ENCODE data around the gene SKI.
"Not testable (repeated sequence)": the region's sequence is repeated elsewhere in the genome, so short reads cannot be mapped to it uniquely, and the experiment has no call there.

The SKI gene

DNA sequence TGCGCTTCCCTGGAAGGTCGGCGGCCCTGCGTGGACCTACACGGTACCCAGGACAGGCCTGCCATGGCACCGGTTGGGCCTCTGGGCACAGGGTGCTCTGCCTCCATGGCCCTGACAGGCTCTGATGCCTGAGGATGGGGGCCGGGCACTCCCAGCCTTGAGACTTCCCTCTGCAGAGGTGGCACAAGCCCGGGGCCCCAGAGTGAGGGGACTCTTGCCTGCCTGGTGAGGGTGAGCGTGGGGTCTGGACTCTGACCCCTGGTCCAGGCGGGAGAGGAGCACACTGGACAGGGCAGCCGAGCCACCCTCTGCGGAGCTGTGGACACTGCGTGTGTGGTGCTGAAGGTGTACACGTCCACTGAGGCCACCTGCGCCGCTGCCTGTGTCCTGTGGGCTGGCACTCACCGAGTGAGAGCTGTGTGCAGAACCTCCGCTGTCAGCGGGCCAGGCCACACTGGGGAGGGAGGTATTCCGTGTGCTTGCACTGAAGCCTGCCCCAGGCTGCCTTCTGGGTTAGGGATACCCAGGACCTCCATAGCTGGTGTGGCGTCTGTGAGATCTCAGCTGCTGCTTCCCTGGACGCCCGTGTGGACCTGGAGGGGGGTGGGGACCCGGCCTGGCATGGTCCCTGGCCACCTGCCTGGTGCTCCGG lies 10.4 kb downstream of the SKI start:
- no peak overlapping the region for H3K4me3 Mint-ChIP-seq
- no peak overlapping the region for H3K27ac Mint-ChIP-seq
- H3K4me1 Mint-ChIP-seq, result peaks cover 78% of the 10 kb centered on the region
- DNase-seq (ENCODE audit: low spot score in 2 of 2) (no peak), ATAC-seq (no peak)
- H3K36me3 Mint-ChIP-seq, result peaks cover 26% of the 10 kb centered on the region
- no peaks in the 10 kb centered on the region for H3K9me3 Mint-ChIP-seq

DNA sequence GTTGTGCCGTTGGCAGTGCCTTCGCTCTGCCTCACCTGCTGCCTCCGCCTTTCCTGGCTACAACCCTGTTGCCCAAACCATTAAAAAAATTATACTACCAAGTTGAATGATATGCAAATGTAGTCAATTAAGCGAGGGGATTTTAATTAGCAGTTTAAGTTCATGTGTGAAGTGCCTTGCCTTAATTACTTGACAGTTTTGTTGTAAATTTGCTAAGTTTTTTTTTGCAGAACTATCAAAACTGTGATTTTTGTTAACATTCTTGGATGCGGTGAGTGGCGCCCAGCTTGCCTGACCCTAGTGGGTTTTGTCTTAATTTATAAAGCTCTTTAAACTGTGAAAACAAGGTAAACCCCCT lies 10.9 kb downstream of the SKI start:
- Mint-ChIP-seq H3K36me3 (peaks cover 23% of the 10 kb centered on the region), H3K9me3 (no peaks in the 10 kb centered on the region), H3K4me1 (peaks cover 77% of the 10 kb centered on the region), H3K4me3 (no peak overlapping the region), H3K27ac (peak overlapping the region; percentile 74)
- DNase-seq (ENCODE audit: low spot score in 2 of 2) (no peak), ATAC-seq (no peak)

DNA sequence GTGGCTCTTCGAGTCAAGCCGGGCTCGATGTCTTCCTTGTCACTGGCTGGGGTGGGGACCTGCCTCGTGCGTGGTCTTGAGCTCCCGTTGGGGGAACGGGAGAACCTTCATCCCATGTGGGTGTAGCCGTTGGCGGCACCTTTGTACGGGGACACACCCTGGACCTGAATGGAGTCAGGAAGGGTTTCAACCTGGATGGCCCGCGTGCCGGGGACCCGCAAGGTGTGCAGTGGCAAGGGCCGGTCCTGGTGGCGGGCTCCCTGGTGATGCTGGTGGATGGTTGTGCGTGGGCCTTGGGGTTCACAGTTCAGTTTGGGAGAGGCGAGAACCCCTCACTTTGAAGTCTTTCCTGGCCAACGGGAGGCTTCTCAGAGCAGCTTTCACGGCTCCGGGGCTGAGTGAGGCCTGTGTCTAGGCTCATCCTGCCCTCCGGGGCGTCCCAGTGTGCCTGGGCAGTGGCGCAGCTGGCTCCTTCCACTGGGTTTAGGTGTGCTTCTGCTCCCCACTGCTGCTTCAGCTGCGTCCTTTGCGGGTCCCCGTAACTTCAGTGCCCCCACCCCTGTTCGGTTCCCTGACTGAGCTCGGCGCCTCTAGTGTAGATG lies 11.4 kb downstream of the SKI start:
- DNase-seq (ENCODE audit: low spot score in 2 of 2), result no peak
- Mint-ChIP-seq H3K4me1 (peaks cover 72% of the 10 kb centered on the region), H3K36me3 (peaks cover 23% of the 10 kb centered on the region)

DNA sequence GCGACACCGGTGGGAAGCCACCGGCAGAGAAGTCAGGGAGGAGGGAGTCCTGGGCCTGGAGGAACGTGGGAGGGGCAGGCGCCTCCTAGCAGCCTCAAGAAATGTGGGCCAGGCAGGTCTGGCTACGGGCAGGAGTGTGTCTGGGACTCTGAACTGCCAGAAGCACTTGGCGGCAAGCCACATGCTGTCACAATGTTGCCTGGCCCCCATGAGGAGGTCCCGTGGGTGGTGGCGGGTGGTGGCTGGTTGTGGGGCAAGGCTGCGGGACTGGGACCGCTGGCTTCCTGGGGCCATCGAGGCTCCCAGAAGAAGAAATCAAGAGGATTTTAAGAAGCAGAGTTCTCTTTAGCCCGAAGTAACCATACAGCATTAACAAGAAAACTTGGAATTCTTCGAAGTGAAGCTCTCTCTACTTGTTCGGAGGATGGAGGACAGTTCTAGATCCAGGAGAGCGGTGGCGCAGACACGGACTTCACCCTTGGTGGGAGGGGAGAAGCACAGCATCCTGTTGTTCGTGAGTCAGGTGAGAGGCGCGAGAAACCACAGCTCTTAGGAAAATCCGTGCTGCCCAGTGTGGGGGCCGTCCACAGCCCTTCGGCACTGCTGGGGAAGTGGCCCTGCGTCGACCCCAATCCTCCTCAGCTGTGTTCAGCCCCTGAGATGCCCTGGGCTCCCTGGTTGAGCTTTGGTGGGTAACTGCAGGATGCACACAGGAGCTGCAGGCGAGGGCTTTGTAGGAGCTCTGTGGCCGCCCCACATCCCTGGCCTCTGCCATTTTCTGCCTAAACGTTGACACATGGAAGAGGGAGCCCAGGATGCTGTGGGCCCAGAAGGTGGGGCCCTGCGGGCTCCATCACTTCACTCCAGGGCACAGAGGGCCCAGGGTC lies 12.4 kb downstream of the SKI start:
- no peaks in the 10 kb centered on the region for H3K9me3 Mint-ChIP-seq
- ATAC-seq (peak; percentile 14), DNase-seq (ENCODE audit: low spot score in 2 of 2) (no peak)
- peaks cover 65% of the 10 kb centered on the region for H3K4me1 Mint-ChIP-seq
- H3K36me3 Mint-ChIP-seq, result peaks cover 23% of the 10 kb centered on the region
- peak overlapping the region; percentile 74 for H3K27ac Mint-ChIP-seq
- peak overlapping the region; percentile 10 for H3K4me3 Mint-ChIP-seq

More for the DNA sequence above, 11.4 kb downstream of the SKI start:
- no peak for ATAC-seq
- H3K27ac Mint-ChIP-seq, result peak overlapping the region; percentile 74
- H3K9me3 Mint-ChIP-seq, result no peaks in the 10 kb centered on the region
- peak overlapping the region; percentile 10 for H3K4me3 Mint-ChIP-seq

DNA sequence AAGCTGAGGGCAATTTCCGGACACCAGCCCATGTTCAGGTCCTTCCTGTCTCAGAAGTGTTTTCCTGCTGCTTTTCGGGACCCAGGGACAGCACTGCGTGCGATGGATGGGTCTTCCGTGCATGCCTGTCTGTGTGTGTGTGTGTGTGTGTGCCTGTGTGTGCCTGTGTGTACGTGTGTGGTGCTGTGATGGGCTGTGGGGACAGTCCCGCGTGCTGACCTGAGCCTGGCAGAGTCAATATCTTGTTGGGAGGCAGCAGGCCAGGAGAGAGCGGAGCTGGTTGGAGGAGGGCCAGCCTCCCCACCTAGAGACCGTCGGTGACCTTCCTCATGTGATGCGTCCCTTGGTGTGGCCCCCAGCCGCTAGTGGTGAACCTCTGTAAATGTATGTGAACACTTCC lies 13.7 kb downstream of the SKI start:
- peaks cover 23% of the 10 kb centered on the region for H3K36me3 Mint-ChIP-seq

DNA sequence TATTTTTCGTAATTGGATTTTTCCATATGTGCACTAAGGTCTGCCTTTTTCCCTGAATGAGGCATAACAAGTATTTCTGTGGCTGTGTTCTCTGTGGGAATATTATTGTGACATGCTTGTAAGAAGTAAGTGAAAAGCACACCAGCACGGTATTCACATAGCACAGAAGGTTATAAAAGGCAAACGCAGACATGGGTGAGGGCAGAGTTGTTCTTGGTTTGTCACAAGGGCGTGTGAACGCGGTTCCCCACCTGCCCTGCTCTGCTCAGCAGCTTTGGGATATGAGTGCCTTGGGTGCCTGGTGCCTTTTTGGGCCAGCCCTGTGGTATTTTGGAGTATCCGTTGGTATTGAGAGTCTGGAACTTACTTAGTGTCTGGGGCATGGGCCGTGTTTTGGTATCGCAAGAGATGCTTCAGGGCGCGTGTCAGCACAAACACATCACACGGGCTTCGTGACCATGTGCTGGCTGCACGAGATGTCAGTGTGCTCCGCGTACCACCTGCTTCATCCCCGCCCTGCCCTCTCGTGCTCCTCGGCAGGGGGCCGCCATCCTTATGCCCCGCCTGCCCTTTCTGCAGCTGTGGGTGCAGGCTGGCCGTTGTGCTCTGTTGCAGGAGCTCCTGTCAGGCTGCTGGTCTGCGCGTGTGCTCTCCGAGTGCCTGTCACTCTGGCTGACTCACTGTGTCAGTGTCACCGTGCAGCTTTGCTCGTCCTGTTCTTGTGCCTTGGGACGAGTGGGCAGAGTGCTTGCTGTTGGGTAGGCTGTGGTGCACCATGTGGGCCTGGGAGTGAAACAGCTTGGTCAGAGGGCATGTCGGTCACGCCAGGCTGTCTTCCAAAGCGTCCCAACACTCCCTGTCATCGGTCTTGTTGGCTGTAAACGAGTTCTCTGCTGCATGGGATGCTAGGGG lies 15.0 kb downstream of the SKI start:
- H3K36me3 Mint-ChIP-seq, result peaks cover 23% of the 10 kb centered on the region
- DNase-seq (ENCODE audit: low spot score in 2 of 2) (no peak), ATAC-seq (peak; percentile 69)
- peak overlapping the region; percentile 60 for H3K27ac Mint-ChIP-seq
- peaks cover 60% of the 10 kb centered on the region for H3K4me1 Mint-ChIP-seq
- H3K4me3 Mint-ChIP-seq, result peak overlapping the region; percentile 17
- no peaks in the 10 kb centered on the region for H3K9me3 Mint-ChIP-seq

More for the DNA sequence above, 13.7 kb downstream of the SKI start:
- ATAC-seq, result no peak
- DNase-seq (ENCODE audit: low spot score in 2 of 2), result no peak
- Mint-ChIP-seq H3K4me1 (peaks cover 65% of the 10 kb centered on the region), H3K9me3 (no peaks in the 10 kb centered on the region), H3K4me3 (no peak overlapping the region), H3K27ac (no peak overlapping the region)

DNA sequence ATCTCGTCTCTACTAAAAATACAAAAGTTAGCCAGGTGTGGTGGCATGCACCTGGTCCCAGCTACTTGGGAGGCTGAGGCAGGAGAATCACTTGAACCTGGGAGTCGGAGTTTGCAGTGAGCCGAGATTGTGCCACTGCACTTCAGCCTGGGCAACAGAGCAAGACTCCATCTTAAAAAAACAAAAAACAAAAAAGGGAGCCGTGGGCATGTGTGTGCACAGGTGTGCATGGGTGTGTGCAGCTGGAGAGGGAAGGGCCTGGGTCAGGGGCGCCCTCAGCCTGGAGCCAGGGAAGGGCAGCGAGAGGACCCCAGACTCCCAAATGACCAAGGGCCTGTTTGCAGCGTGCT lies 18.9 kb downstream of the SKI start:
- not testable (repeated sequence) for H3K4me3 Mint-ChIP-seq; H3K36me3 Mint-ChIP-seq; ATAC-seq; H3K9me3 Mint-ChIP-seq; DNase-seq (ENCODE audit: low spot score in 2 of 2)
- H3K4me1 Mint-ChIP-seq, result peaks cover 63% of the 10 kb centered on the region
- peak overlapping the region; percentile 24 for H3K27ac Mint-ChIP-seq

DNA sequence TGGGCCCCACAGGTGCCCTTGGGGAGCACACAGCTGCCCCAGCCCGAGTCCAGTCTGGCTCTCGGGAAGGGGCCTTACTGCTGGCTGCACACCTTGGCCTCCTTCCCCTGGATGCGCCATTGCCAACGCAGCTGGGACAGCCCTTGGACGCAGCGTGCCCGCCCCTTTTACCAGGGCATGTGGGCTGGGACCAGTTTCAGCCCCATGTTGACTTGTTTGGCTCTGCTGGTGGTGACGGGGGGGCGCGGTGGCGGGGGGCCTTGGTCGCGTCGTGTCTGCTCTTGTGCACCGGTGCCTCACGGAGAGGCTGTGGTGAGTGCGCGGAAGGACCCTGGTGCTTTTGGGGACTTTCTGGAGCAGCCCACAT lies 19.6 kb downstream of the SKI start:
- Mint-ChIP-seq H3K4me3 (no peak overlapping the region), H3K4me1 (peaks cover 61% of the 10 kb centered on the region), H3K27ac (no peak overlapping the region), H3K9me3 (no peaks in the 10 kb centered on the region), H3K36me3 (no peaks in the 10 kb centered on the region)
- ATAC-seq (no peak), DNase-seq (ENCODE audit: low spot score in 2 of 2) (no peak)

DNA sequence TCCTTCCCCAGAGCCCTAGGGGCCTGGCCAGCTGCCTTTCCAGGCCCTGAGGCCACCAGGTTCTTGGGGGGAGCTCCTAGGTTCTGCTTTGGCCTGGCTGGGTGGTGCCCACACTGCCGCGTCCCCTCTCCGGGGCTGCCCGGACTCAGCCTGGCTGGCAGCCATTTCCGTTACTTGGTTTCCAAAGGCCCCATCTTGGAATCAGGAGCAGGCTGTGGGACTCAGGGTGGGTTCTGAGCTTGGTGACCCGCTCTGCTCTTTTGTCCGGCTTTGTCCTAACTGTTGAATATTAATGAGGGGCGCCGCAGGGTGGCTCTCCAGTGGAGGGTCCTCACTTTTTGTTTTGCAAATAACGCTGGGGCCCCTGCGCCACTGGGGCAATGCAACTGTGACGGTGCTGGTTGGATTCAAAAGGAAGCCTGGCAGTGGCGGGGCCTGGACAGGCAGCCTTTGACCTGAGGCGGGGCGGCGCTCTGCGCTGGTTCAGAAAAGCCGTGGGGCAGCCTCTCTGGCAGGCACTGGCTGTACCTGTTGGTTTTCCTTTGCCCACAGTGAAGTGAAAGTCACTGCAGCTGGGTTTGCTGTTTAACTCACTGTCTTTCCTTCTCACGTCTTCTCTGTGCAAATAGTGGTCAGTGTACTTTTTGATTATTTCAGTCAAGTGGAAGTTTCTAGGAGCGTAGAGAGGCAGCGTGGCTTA lies 20.2 kb downstream of the SKI start:
- ATAC-seq, result no peak
- peaks cover 2% of the 10 kb centered on the region for H3K36me3 Mint-ChIP-seq
- no peak for DNase-seq (ENCODE audit: low spot score in 2 of 2)
- H3K4me1 Mint-ChIP-seq, result peaks cover 57% of the 10 kb centered on the region
- no peaks in the 10 kb centered on the region for H3K9me3 Mint-ChIP-seq
- H3K4me3 Mint-ChIP-seq, result no peak overlapping the region
- no peak overlapping the region for H3K27ac Mint-ChIP-seq

DNA sequence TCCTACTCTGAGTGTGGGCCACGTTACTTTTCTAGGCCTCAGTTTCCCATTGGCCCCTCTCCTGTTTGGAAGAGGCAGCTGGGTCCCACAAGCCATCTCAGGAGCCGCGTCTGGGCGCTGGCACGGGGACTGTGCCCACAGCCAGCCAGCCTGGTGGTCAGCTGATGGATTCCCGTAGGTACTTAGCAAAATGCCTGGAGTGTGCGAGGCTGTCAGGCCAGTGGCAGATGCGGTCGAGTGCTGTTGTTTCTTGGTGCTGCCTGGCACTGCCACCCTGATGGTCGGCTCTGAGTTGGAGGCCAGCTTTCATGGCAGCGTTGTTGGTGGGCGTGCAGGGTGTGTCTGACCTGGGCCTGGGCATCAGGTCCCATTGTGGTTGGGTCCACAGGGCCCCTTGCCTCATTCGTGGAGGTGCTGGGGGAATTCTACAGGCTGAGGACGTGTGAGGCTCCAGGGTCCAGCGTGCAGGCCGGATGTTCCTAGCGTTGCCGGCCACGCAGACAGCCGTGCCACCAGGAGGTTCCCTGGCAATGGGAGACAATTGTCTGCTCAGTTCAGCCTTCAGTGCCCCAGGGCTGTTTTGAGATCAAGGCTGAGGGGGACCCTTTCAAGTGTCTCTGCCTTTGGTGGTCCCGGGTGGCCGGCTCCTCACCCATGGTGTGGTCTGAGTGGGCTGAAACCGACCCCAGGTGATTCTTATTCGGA lies 20.9 kb downstream of the SKI start:
- no peak overlapping the region for H3K4me3 Mint-ChIP-seq
- peaks cover 7% of the 10 kb centered on the region for H3K36me3 Mint-ChIP-seq
- H3K27ac Mint-ChIP-seq, result no peak overlapping the region
- no peak for DNase-seq (ENCODE audit: low spot score in 2 of 2)
- H3K4me1 Mint-ChIP-seq, result peaks cover 50% of the 10 kb centered on the region
- ATAC-seq, result no peak
- no peaks in the 10 kb centered on the region for H3K9me3 Mint-ChIP-seq

DNA sequence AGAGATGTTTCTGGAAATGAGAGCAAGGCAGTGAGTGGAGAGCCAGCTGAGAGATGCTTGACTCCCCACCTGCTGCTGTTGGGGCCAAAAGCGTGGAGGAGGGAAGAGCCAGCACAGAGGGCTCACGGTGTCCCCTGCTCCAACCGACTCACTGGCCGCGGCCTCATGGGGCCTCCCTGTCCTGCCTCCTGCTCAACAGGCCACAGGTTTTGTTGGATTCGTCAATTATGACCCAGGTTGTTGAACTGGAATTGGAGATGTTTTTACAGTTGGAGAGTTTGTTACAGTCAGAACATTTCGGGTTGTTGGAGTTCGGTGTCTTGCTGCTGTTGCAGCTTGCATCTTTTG lies 21.4 kb downstream of the SKI start:
- peaks cover 50% of the 10 kb centered on the region for H3K4me1 Mint-ChIP-seq
- no peak for ATAC-seq
- H3K4me3 Mint-ChIP-seq, result no peak overlapping the region

DNA sequence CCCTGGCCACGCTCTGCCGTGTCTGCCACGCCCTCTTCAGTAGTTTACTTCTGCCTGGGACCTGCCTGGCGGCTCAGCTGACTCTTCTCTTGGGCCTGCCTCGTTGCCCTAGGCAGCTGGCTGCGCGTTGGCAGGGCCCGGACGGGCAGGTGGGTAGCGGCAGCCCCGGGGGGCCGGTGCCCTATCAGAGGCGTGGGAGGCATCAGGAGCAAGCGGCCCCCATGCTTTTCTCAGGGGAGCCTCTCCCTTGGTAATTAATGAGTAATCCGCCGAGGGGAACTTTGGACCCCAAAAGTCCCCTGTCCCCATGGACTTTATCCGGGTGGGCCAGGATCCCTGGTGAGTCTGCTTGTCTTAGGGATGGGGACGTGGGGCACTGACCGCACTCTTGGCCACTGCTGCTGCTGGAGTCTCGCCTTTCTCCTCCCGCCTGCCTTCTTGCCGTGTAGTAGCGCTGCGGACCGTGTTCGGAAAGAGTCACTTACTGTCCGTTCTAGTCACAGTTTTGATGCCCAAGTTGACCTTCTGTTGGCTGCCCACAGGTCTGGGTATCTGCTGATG lies 22.7 kb downstream of the SKI start:
- ATAC-seq, result no peak
- H3K36me3 Mint-ChIP-seq, result peaks cover 7% of the 10 kb centered on the region
- no peak overlapping the region for H3K4me3 Mint-ChIP-seq
- H3K4me1 Mint-ChIP-seq, result peaks cover 50% of the 10 kb centered on the region
- no peaks in the 10 kb centered on the region for H3K9me3 Mint-ChIP-seq
- DNase-seq (ENCODE audit: low spot score in 2 of 2), result no peak
- H3K27ac Mint-ChIP-seq, result peak overlapping the region; percentile 84

More for the DNA sequence above, 21.4 kb downstream of the SKI start:
- no peaks in the 10 kb centered on the region for H3K9me3 Mint-ChIP-seq
- DNase-seq (ENCODE audit: low spot score in 2 of 2), result no peak
- H3K27ac Mint-ChIP-seq, result no peak overlapping the region
- peaks cover 7% of the 10 kb centered on the region for H3K36me3 Mint-ChIP-seq

DNA sequence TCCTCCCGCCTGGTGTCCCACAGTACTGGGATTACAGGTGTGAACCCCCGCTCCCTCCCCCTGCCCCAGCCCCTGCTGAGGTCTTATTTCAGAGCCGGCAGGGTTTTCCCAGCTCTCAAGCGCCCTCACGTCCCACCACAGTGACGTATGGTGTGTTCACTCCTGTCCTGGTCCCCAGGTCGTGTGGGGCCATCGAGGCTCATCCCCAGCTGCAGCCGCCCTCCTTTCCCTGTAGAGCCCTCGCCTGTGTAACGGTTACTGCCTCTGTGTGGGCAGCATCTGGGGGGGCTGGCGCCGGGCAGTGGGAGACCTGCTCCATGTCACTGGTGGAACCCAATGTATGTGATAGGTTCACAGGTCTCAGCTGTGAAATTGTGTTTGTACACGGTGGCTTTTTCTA lies 23.2 kb downstream of the SKI start:
- DNase-seq (ENCODE audit: low spot score in 2 of 2) (no peak), ATAC-seq (no peak)
- H3K27ac Mint-ChIP-seq, result peak overlapping the region; percentile 84
- peaks cover 44% of the 10 kb centered on the region for H3K4me1 Mint-ChIP-seq
- no peaks in the 10 kb centered on the region for H3K9me3 Mint-ChIP-seq
- H3K36me3 Mint-ChIP-seq, result peaks cover 7% of the 10 kb centered on the region
- no peak overlapping the region for H3K4me3 Mint-ChIP-seq

DNA sequence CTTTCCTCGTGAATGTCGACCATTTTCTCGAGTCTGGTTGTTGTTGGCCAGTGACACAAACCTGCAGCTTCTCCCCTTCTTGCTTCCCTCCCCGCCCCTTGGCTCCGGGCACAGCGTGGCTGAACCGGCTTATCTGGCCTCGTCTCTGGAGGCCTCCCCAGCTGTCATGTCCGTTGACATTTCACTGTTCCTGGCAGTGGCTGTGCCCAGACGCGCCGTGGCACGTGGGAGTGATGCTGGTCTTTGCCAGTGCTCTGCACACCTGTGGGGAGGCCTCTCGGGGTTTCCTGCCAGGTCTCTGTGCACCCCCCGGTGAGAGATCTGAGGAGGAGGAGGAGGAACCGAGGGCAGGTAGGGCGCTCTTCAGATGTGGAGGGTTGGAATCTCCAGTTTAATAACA lies 23.7 kb downstream of the SKI start:
- no peak for ATAC-seq
- DNase-seq (ENCODE audit: low spot score in 2 of 2), result no peak
- Mint-ChIP-seq H3K4me3 (no peak overlapping the region), H3K27ac (peak overlapping the region; percentile 84), H3K9me3 (no peaks in the 10 kb centered on the region), H3K4me1 (peaks cover 40% of the 10 kb centered on the region), H3K36me3 (peaks cover 7% of the 10 kb centered on the region)

Measured in stimulated activated effector memory CD8-positive, alpha-beta T cell treated with anti-CD3 and anti-CD28 coated beads, Interleukin-12 subunit alpha, Interleukin-12 subunit beta, amount 100 ng/mL, for 72 hours (primary cell).